Measurements from ENCODE around the gene TRABD2B. TPM values are rescaled to one million over a fixed set of nuclear protein-coding genes. Genes with fewer than 3 reads are reported as not detected.

TRABD2B gene
- total RNA-seq, 1 donor = not detected

DNA sequence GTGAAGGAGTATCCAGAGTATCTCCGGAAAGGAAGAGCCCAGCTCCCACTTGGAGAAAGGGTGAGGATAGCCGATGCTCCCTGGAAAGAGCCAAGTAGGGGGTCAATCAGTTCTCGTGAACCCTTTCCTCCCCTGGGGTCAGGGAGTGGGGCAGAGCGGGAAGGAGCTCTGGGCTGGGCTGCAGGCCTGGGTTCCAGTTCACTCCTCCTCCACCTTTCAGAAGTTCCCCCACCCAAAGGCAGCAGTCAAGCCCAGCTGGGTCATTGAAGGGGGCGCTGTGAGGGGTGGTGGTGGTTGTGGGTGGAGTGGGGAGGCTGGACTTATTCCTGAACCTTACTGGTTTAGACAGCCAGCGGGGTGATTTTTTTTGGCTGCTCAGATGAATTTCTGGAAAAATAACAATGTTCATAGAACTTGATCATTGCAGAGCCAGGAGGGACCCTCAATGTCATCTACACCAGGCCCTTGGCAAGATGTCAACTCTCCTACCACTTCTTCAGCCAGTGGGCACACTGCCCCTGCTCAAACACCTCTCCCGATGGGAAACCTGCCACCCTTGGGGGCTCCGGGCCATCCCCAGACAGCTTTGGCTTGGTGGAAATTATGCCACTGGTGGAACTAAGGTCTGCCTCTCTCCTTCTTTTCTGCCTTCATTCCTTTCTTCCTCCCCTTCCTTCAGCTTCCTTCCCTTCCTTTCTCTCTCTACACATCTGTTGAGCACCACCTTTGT, 235.8 kb downstream of the TRABD2B start:
- H3K4me3 ChIP-seq (ENCODE audit: low read length) = no peak overlapping the region
- no peaks in the 10 kb centered on the region for H3K9me3 ChIP-seq (ENCODE audit: low read depth, low read length)
- no peaks in the 10 kb centered on the region for H3K27me3 ChIP-seq (ENCODE audit: insufficient read depth, low read length)
- H3K4me1 ChIP-seq (ENCODE audit: insufficient read depth, low read length) = no peaks in the 10 kb centered on the region

DNA sequence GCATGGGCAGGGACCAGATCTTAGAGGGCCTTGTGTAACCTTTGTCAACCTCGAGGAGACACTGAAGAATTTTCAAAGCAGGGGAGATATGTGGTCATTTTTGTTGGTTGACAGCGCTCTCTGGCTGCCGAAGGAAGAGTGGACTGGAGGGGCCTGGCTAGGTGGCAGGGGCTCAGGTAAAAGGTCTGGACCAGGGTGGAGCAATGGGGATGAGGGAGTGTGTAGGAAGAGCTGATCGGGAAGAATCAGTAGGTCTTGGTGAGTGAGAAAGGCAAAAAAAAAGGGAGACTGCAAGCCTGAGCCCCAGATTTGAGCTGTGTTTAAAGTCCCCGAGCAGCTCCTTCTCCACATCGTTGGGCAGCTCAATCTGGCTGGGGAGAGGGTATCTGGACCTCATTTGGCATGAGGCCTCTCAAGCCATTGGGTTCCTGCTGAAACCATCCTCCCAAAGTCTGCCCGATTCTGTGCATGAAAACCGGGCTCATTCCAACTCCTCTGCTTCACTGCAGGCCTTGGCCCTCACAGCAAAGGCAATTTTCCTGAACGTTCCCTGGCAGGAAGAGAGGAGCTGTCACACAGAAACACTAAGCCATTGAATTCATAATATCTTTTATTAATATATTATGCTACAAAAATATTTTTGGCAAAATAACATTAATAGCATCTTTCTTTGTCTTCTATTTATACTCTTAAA, 237.1 kb downstream of the TRABD2B start:
- Histone ChIP-seq H3K4me1 (ENCODE audit: insufficient read depth, low read length) (no peaks in the 10 kb centered on the region), H3K27me3 (ENCODE audit: insufficient read depth, low read length) (no peaks in the 10 kb centered on the region), H3K9me3 (ENCODE audit: low read depth, low read length) (no peaks in the 10 kb centered on the region), H3K4me3 (ENCODE audit: low read length) (no peak overlapping the region)

DNA sequence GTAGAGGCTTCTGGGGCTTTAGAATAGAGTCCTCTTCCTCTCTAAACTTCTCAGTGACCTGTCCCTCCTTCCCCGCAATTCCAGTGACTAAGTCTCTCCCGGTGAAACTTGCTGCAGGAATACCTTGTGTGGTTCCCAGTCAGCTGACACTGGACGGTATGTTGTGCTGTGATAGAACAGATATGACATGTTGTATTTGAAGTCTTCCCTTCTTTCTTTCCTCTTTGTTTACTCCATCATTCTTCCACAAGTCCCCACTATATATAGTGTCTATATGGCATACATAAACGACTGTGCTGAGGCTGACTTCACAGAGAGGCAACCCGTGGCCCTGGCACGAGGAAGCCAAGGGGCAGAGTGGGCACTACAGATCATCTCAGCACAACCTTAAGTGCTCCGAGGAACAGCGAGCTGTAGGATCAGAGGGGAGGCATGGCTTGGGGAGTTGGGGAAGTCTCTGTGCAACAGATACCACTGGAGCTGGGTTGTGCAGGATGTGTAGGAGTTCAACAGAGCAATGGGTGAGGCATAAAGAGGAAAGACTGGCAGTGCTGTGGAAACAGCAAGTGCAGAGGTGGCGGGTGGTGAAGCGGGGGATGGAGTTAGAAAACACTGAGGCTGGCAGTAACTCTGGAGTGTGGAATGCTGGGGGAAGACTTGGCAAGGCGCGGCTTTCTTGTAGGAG, 237.8 kb downstream of the TRABD2B start:
- Histone ChIP-seq H3K27me3 (ENCODE audit: insufficient read depth, low read length) (no peaks in the 10 kb centered on the region), H3K9me3 (ENCODE audit: low read depth, low read length) (no peaks in the 10 kb centered on the region), H3K4me1 (ENCODE audit: insufficient read depth, low read length) (no peaks in the 10 kb centered on the region), H3K4me3 (ENCODE audit: low read length) (no peak overlapping the region)

DNA sequence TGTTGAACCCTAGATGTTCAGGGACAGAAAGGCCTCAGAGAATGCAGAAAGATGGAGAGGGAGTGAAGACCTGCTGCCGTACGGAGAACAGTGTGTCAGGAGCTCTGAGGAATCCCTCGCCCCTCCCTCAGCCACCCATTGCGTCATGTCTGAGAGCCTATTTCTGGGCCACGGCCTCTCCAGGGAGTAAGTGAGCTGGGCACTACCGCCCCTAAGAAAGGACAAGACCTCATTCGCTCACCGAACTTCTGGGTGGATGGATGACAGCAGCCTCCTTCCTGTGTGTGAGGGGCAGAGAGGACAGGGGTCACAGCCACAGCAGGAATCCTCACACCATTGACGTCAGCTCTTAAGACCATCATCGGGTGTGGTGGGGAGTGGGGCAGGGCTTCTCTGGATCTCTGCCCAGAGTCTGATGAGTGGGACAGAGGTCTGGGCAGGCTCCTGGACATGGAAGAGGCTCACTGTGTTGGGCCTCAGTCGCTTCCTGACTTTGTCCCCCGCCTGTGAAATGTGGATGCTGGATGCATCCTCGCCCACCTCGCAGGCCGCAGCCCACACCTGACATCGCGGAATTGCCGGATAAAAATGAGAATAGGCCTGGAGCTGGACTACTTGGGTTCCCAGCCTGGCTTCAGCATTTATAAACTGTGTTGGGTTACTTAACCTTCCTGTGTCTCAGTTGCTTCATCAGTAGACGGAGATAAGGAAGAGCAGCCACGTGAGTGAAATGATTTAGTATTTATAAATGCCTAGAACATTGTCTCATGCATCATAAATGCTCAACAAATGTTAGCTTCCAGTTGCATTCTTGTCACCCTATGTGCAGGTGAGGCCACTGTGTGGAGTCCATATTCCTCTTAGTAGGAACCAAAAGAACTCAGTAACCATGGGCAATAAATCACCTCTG, 238.6 kb downstream of the TRABD2B start:
- Histone ChIP-seq H3K27me3 (ENCODE audit: insufficient read depth, low read length) (no peaks in the 10 kb centered on the region), H3K4me1 (ENCODE audit: insufficient read depth, low read length) (no peaks in the 10 kb centered on the region), H3K4me3 (ENCODE audit: low read length) (no peak overlapping the region), H3K9me3 (ENCODE audit: low read depth, low read length) (no peaks in the 10 kb centered on the region)

DNA sequence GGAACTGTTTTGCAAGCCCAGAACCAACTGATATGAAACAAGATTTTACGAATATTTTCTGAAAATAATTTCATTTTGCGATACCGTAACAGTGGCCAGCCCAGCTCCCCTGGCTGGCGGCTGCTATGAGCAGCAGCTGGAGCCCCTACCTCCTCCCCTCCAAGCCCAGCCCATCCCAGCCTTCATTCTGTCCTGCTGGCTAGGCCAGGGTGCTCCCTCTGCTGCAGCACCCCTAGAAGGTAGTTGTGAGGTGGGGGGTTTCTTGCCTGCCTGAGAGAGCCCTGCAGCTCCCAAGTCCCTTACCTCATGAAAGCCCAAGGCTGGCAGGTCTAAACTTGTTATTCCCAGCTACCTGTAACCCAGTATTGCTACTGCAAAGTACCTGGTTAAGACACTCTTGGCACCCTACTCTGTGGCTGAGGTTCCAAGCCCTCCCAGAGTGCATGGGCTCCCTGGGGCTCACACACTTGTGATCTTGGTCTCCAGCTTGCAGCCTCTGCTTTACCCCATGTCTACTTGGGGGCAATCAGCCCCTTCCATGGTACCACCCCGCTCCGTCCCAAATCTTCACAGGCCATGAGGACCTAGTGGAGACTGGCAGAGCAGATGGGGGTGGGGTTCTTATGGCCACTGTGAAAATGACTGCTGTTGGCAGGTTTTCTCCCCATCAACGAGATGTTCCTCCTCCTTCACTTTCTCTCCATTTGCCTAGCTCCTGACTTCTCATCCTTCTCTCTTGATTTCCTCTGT, 239.8 kb downstream of the TRABD2B start:
- H3K27me3 ChIP-seq (ENCODE audit: insufficient read depth, low read length) = no peaks in the 10 kb centered on the region
- no peaks in the 10 kb centered on the region for H3K9me3 ChIP-seq (ENCODE audit: low read depth, low read length)
- no peak overlapping the region for H3K4me3 ChIP-seq (ENCODE audit: low read length)
- H3K4me1 ChIP-seq (ENCODE audit: insufficient read depth, low read length) = no peaks in the 10 kb centered on the region

DNA sequence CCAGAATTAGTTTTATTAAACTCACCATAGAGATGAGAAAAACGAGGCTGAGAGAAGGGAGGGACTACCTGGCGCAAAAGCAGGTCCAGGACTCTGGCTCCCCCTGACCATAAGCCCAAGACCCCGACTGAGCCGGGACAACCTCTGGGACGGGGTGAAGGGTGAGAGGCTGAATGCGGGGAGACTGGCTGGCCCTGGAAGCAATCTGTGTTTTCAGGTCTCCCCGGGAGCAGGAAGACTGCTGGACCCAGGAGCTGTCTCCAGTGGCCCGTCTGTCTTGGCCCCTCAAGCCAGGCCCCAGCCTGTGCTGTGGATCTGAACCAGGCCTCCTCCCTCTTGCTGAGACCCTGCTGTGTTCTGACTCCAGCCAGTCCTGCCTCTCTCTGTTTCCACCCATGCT, 240.8 kb downstream of the TRABD2B start:
- H3K4me1 ChIP-seq (ENCODE audit: insufficient read depth, low read length) = no peaks in the 10 kb centered on the region
- H3K27me3 ChIP-seq (ENCODE audit: insufficient read depth, low read length) = no peaks in the 10 kb centered on the region
- H3K4me3 ChIP-seq (ENCODE audit: low read length) = no peak overlapping the region
- H3K9me3 ChIP-seq (ENCODE audit: low read depth, low read length) = no peaks in the 10 kb centered on the region

DNA sequence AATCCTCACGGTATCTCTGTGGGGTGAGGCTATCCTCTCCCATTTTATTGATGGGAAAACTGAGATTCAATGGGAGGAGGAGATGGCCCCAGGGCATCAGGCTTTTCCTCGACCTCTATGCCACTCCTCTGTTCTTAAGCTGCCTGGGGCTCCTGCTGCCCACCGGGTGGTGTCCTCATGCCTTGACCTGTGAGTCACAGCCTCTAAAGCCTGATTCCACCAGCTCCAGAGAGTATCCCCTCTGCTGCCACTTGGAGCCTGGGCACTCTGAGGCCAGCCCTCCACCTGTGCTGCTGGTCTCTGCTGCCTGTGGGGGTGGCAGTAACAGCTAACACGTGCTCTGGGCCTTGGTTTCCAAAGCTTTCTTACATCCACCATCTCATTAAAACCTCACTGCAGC, 241.2 kb downstream of the TRABD2B start:
- Histone ChIP-seq H3K4me1 (ENCODE audit: insufficient read depth, low read length) (no peaks in the 10 kb centered on the region), H3K9me3 (ENCODE audit: low read depth, low read length) (no peaks in the 10 kb centered on the region), H3K4me3 (ENCODE audit: low read length) (no peak overlapping the region), H3K27me3 (ENCODE audit: insufficient read depth, low read length) (no peaks in the 10 kb centered on the region)

DNA sequence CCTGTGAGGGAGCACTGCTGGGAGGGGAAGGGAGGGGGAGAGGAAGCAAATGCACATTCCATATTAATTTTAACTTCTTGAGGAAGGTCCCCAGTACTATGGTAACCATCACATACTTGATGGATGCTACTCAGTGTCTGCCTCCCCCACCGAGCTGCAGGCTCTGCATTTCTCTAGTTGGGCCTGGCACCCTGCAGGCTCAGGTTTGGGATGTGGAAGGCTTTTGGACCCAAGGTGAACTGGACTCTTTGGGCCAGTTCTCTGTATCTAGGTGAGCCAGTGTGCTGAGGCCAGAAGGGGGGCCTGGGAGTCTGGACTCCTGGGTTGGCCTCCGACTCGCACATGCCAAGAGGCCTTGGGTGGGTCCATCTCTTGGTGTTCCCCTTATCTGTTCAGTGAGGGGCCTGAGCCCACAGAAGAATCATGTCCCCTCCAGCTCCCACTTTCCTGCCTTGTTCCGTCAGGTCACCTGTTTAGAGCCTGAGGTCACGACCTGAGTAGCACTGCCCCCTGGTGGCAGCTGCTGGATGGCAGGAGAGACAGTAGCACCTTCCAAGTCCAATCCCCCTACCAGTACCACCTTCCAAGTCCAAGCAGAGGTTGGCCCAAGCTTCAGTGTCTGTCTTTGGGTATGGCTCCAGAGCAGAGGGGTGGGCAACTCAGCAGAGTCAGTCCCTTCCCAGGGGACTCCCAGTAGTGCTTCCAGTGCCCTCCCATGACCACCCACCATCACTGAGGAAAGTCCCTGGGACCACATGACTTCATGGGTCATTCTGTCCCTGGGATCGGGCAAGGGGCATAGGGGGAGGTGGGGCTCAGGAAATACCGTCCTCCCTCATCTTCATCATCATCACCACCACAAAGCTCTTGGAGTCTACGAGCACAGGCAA, 241.8 kb downstream of the TRABD2B start:
- no peak overlapping the region for H3K4me3 ChIP-seq (ENCODE audit: low read length)
- no peaks in the 10 kb centered on the region for H3K4me1 ChIP-seq (ENCODE audit: insufficient read depth, low read length)
- H3K9me3 ChIP-seq (ENCODE audit: low read depth, low read length) = no peaks in the 10 kb centered on the region
- no peaks in the 10 kb centered on the region for H3K27me3 ChIP-seq (ENCODE audit: insufficient read depth, low read length)

DNA sequence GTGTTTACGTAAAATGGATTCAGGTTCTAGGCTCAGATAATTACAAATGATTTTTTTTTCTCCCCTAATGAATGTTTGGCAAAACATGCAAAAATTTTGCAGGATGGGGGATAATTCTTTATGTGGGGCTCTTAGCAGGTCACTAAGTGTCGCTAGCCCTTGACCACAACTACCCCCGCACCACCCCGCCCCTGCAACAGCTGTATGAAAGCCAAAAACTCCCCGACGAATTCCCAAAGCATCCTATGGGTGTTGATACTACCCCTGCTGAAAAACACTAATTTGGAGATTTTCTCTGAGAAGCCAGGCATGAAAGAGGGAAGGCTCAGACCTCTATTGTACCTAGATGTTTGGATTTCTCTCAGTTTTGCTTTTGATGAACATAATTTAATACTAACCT, 243.0 kb downstream of the TRABD2B start:
- Histone ChIP-seq H3K27me3 (ENCODE audit: insufficient read depth, low read length) (no peaks in the 10 kb centered on the region), H3K9me3 (ENCODE audit: low read depth, low read length) (no peaks in the 10 kb centered on the region), H3K4me3 (ENCODE audit: low read length) (no peak overlapping the region), H3K4me1 (ENCODE audit: insufficient read depth, low read length) (no peaks in the 10 kb centered on the region)

DNA sequence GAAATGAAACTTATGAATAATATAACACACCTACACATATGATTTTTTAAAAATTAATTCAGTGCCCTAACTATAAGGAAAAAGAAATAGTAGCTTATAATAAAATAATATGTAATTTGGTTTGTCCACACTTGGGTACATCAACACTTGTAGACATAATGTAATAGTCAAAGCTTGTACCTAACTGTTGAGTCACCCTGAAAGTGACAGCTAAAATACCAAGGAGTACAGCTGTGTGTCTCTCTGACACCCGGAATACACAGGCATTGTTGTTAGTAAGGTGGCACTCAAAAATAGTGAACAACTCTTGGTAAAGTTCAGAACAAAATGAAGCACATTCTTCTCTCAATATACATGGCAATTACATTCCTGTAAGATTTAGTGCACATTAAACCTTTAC, 243.4 kb downstream of the TRABD2B start:
- H3K4me3 ChIP-seq (ENCODE audit: low read length) = no peak overlapping the region
- H3K27me3 ChIP-seq (ENCODE audit: insufficient read depth, low read length) = no peaks in the 10 kb centered on the region
- H3K9me3 ChIP-seq (ENCODE audit: low read depth, low read length) = no peaks in the 10 kb centered on the region
- H3K4me1 ChIP-seq (ENCODE audit: insufficient read depth, low read length) = no peaks in the 10 kb centered on the region

DNA sequence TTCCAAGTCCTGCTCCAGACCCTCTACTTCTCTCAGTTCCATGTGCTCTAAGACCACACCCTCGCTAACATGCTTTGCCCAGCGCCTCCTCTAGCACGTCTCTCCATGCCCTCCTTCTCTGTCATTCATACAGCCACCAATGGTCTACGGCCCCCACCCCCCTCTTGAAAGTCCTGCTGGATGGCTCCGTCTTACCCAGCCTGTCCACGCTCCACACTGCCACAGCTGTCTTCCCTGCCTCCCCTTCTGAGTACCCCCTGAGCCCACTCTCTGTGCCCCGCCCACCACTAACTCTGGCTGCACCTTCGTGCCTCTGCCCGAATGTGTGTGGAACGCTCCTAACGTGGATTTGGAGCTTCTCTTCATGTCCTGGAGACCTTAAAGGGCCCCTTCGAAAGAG, 244.6 kb downstream of the TRABD2B start:
- Histone ChIP-seq H3K4me1 (ENCODE audit: insufficient read depth, low read length) (no peaks in the 10 kb centered on the region), H3K27me3 (ENCODE audit: insufficient read depth, low read length) (no peaks in the 10 kb centered on the region), H3K9me3 (ENCODE audit: low read depth, low read length) (no peaks in the 10 kb centered on the region), H3K4me3 (ENCODE audit: low read length) (no peak overlapping the region)

DNA sequence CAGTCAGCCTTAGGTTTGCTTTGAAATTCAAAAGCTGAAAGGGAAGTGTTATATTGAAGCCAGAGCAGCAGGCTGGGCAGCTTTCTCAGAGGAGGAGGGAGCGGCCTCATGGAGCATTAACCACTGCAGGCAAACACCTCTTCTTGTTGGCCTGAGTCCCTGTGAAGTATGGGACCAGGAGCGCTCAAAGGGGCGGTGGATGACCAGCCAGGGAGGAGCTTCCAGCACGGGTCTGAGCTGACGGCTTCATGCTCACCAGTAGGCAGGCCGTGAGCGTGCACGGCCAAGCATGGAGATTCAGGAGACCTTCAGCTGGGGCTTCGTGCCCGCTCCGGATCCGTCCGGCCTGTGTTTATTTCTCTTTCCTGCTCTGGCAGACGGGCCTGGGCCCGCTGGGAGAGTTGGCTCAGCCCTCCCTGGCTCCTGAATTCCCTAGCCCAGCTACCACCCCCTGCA, 245.2 kb downstream of the TRABD2B start:
- no peaks in the 10 kb centered on the region for H3K4me1 ChIP-seq (ENCODE audit: insufficient read depth, low read length)
- no peak overlapping the region for H3K4me3 ChIP-seq (ENCODE audit: low read length)
- H3K27me3 ChIP-seq (ENCODE audit: insufficient read depth, low read length) = no peaks in the 10 kb centered on the region
- no peaks in the 10 kb centered on the region for H3K9me3 ChIP-seq (ENCODE audit: low read depth, low read length)

DNA sequence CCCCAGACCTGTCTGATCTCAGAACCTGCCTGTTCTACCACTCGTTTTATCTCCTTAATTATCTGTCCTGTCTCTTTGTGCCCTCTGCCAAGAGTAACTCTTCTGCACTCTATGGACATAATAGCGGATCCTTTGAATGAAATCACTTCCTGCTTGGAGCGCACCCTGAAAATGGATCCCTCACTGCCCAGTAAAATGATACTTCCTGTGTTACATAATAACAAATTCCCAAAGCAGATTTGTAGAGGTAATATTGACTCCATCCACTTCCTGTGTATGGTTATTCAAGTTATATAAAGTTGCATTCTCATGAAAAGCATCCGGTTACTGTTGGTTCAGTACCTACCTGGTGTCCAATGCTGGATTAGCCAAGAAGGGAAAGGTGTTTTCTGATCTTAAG, 246.0 kb downstream of the TRABD2B start:
- H3K9me3 ChIP-seq (ENCODE audit: low read depth, low read length) = no peaks in the 10 kb centered on the region
- H3K27me3 ChIP-seq (ENCODE audit: insufficient read depth, low read length) = no peaks in the 10 kb centered on the region
- H3K4me3 ChIP-seq (ENCODE audit: low read length) = no peak overlapping the region
- H3K4me1 ChIP-seq (ENCODE audit: insufficient read depth, low read length) = no peaks in the 10 kb centered on the region
